Dedifferentiated amniotic fluid mesenchymal stem cell (primary cell): ENCODE data around the gene PTCD2.
"Not testable (repeated sequence)": the region's sequence is repeated elsewhere in the genome, so short reads cannot be mapped to it uniquely, and the experiment has no call there.

ENCODE experiments used
- DNase-seq: peaks from one replicate; pipeline ENCODE4 v3.0.0-alpha.2; 2016; ENCODE audit errors: extremely low spot score

The PTCD2 gene

DNA sequence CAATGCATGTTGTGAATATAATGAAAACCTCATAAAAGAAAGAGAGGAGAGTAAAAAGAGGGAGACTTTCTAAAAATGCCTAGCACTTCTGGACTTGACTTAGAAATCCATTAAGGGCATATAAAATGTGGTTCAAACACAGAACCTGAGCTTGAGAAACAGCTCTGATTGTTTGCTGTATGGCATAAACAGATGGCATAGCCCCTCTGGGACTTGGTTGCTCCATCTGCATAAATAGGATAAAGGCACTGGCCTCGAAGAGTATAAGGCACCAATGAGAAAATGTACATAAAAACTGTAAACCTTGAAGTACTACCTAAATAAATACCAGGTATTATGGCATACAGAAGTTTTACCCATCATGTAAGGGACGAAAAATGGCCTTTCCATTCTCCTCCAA, 23.9 kb upstream of the PTCD2 start:
- no peak for DNase-seq

DNA sequence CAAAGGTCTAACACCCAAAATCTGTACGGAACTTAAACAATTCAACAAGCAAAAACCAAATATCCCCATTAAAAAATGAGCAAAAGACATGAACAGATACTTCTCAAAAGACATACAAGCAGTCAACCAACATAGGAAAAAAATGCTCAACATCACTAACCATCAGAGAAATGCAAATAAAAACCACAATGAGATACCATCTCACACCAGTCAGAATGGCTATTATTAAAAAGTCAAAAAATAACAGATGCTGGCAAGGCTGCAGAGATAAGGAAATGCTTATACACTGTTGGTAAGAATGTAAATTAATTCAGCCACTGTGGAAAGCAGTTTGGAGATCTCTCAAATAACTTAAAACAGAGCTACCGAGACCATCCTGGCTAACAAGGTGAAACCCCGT, 22.0 kb upstream of the PTCD2 start:
- DNase-seq, result not testable (repeated sequence)

DNA sequence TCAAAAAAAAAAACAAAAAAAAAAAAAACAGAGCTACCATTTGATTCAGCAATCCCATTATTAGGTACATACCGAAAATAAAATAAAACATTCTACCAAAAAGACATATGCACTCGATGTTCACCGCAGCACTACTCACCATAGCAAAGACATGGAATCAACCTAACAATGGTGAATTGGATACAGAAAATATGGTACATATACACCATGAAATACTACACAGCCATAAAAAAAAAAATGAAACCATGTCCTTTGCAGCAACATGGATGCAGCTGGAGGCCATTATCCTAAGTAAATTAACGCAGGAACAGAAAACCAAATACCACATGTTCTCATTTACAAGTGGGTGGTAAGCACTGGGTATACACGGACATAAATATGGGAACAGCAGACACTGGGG, 21.5 kb upstream of the PTCD2 start:
- no peak for DNase-seq

DNA sequence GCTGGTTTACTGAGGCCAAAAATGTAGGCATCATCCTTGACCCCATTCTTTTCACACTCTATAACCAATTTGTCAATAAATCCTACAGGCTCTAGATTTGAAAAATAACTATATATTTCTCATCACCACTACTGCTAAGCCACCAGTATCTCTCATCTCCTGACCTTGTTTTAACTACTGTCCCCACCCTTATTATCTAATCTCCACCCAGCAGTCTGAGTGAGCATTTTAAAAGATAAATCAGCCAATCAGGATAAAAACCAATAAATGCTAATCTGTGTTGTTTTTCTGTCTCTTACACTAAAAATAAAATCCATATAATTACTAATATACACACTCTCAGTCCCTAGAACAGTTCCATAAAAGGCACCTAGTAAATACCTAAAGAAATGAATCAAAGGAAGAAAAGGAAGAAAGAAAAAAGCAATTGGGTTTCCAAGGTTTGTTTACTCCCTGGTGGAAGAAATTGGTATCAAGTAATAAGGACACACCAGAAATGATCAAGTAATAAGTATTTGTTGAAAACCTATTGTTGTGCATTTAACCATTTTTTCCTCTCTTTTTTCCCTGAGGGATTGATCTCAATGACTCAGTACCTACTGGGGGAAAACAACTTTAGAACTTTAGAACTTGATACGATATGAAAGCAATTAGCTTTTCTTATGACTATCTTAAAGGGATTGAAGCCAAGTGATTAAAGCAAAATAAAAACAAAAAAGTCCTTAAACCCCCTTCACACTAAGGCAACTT, 19.4 kb upstream of the PTCD2 start:
- no peak for DNase-seq

DNA sequence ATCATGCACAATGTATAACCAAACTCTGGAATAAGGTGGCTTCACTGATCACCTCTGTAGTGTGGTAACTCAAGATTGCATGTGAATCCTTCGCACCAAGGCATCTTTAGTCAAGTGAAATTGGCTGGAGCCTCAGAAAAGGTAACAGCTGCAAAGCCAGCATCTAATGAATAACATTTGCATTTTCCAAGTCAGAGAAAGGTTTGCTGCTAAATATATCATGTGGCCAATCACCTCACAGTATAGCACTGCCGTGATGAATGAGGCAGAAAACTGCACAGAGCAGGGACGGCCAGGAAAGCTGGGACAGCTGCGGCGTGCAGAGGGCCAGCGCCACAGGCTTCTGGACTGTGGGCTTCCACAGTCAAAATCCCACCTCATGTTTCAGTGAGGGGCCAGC, 18.6 kb upstream of the PTCD2 start:
- no peak for DNase-seq

DNA sequence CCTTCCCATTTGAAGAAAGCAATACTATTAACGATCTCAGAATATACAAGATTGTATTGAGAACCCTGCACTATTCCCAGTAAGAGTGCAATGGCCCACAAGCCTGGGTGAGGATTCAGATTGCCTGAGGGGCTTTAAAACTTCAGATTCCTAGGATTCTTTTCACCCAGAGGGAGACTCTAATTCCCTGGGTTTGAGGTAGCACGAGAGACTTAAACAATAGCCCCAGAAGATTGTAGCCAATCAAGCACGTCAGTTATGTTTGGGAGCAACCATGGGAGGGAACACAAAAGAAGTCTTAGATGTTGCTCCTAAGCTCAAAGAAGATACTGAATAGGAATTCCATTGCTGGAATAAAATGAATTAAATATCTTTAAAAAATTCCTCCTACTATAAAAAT, 18.0 kb upstream of the PTCD2 start:
- DNase-seq, result no peak

DNA sequence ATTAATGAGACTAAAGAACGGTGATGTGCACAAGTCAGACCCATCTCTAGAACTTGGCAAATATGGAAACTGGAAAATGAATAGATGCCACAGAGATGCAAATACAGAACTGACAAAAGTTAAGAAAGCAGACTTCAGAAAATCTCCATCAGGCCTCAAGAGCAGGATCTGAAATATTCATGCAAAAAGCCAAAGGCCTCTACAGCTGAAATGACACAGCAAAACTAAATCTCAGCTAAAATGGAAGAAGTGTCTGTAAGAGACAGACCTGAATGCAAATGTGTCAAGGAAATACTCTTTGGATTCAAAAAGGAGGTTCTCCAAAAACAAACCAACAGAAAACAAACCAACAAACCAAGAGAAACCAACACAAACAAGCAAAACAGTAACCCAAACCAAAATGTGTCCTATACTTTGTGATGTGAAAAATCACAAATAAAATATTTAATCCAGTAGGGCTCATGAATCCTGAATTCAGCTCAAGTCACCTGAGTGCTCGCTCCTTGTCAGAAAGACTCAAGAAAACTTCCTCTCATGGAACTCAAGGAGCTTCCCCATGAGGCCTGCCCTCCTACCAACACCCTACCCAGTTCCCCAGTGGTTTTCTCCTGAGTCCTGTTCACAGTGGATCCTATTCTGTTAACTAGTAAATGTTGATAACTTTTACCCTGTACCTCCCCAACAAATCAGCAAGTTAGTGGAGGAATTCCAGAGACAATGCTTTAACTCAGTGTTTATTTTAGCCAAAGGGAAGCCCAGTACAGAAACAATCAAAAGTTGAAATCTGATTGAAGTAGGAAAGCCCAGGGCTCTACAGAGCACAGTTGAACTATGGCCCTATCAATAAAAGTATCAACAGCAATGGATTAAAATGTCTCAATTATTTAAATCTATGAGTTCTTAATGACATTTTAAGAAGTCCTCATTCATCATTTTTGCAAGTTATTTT, 14.7 kb upstream of the PTCD2 start:
- no peak for DNase-seq

DNA sequence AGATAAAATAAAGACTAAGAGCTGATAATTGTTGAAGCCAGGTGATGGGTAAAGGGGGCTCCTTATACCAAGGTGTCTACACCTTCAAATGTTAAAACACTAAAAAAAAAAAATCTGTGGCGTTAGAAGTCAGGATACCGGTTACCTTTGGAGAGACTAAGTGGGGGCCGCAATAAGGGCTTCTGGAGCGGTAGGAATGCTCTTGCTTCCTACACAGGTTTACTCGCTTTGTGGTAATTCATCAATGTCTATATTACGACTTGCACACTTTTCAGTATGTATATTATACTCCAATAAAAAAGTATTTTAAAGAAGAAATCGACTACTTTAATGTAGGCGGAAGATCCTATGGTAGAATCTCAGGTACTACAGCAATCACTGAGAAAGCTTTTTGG, 12.6 kb upstream of the PTCD2 start:
- no peak for DNase-seq

DNA sequence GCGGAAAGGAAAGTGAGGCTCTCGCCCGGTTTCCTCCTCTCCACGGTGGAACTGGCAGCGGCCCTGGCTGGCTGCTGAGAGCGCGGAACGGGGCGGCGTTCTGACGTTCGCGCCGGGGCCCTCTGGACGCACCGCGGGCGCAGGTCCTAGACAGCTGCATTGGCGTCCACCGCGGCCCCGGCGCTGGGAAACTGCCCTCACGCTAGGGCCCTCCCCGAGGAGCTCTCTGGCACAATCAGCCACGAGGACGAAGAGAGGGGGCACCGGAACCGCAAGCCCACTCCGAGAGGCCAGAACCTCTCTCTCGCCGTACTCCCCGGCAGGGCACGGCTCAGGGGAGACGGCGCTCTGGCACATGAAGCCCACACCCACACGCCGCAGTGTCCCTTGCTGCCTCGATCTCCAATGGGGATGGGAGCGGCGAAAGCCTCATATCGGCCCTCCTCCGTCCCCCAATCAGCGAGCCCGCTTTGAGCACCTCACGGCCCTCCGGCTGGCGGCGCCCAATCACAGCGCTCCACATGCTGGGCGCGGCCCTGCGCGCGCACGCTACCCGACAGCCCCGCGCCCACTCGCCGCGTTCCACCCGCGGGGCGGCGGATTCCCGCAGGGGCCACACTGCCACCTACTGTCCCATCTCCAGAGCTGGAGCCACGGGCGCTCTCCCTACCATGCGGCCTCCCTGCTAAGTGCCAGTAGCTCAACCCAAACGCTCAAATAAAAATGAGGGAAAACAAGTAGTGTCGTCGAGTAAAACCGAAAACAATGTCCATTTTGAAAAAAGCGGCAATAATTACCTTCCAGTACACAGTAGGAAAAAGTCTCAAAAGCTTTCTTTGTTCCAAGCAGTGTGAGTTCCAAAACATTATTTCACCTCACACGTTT, 12.0 kb upstream of the PTCD2 start:
- peak; percentile 97 for DNase-seq

DNA sequence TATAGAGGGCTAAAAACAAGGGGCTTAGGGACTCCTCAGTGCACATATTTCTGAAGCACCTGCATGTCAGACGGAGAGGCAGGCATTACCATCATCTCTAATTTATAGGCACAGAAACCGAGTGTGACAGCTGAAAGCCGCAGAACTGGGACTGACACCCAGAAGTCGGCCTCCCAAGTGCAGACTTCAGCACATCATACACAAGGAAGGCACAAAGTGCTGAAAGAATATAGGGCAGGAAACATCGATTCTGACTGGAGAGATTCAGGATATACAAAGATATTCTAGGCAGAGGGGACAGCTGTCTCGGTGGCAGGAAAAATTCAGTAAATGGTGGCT, 11.4 kb upstream of the PTCD2 start:
- DNase-seq, result no peak

DNA sequence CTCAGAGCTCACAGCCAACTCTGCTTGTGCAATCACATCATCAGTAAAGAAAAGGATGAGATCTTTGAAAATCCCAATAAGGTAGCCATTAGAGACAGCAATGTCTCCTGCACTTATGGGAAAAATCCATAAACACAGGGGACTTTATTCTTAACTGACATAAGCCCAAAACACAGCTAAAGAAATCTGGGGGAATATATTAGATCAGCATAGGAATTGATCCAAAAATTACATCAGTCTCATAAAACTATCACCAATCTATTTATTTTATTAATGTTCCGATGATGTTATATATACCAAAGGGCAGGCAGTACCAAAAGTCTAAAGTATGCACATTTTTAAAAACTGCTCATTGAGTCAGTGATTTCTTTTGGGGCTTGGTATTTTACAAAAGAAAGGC, 7.0 kb upstream of the PTCD2 start:
- no peak for DNase-seq

DNA sequence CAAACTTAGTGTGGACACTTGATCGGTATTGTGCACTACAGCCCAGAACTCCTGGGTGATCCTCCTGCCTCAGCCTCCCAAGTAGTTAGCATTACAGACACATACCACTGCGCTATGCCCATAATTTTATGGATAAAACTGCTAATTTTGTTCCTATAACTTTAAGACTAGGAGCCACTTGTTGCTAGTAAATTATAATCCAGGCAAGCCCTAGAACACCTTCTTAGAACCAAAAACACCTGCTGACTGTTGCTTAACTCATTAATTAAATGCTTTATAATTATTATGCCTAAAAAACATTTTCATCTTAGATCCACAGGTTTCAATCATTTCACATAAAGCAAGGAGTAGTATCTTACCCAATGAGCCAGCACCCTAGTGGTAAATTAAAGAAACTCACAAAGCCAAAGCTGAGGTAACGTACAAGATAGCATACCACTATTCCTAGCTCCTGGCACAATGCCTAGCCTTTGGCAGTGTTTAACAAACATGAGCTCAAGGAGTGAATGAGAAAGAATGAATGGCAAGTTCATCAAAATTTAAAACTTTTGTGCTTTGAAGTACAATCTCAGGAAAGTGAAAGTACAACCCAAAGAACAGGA, 5.5 kb upstream of the PTCD2 start:
- DNase-seq, result peak; percentile 31

DNA sequence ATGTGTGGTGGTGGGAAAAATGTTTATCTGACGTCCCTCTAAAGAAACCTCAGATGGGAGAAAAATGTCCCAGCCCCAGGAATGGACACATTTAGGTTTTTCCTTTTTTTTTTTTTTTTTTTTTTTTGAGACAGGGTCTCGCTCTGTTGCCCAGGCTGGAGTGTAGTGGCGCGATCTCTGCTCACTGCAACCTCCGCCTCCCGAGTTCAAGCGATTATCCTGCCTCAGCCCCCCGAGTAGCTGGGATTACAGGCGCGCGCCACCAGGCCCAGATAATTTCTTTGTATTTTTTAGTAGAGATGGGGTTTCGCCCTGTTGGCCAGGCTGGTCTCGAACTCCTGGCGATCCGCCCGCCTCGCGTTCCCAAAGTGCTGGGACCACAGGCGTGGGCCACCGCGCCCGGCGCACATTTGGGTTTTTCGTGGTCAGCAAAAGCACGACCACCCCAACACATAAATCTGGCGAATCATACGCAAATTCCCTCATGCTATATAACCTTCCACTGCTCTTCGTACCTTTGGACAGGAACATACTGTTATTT, 668 bp upstream of the PTCD2 start:
- not testable (repeated sequence) for DNase-seq

DNA sequence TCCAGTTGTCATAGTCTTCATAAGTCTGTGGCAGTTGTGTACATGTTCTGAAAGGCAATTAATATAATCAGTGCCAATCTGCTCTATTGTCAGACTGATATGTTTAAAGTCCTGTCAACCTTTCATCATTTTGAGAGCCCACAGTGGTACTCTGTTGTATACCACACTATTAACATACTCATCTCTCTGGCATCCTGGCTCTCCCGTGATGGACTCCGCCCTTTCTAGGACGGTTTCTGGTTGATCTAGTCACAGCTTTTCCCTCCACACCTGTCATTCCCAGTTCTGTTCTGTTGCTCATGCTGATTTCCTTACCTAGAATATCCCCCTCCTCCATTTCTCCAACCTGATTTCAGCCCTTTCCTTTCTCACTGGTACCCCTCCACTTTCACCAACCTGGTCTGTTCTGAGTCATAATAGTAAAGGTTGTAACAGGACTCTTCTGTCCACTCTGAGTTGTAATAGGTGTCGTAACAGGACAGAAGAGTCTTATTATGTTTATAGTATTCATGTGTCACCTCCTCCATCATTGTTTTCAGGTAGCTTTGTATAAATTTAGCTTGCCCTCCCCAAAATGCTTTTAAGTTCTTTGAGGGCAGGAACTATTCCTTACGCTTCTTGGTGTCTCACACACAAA, 4.1 kb downstream of the PTCD2 start:
- DNase-seq, result no peak

DNA sequence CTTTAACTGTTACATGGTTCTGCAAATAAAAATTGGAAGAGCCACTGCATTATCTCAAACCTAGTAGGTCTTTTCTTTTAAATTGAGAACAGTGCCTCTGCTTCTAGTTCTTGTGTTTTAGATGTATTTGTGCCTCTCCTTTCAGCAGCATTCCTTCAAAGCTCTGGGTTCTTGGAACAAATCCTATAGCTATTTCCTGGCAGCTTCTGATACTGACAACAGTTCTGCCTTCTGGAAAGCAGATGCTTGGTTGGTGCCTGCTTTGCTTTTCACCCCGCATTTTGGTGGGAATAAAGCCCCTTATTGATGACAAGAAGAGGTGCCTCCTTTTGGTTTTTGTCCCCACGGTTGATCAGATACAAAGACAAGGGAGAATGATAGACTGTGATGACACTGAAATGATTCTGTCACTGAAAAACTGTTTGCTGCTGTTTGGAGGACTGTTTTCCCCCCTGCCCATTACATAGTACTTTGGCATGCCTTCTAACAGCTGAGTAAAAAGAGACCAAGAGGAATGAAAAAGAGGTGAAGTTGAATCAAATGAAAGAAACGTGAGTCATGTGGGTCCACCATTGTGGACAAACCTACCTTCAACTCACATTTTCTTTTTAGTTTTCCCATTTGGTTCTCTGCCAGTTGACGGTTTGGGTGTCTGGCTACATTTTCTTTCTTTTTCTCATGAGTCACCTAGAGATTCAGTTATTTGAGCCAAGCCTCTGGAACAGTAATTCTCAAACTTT, 5.6 kb downstream of the PTCD2 start:
- peak; percentile 43 for DNase-seq

DNA sequence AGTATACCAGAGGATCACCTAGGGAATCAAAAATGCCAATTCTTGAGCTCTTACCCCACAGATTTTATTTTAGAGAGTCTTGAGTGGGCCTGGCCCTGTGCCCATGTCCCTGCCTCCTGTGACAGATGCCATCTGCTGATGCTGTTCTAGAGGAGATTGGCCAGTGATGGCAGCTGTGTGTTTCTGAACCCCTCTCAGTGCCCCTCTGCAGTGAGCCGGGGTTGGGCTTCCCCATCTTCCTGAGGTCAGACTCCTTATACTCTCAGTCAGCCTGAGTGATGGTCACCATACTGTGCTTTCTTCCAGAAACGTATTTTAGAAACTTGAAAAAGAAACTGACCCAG, 6.1 kb downstream of the PTCD2 start:
- DNase-seq, result no peak

DNA sequence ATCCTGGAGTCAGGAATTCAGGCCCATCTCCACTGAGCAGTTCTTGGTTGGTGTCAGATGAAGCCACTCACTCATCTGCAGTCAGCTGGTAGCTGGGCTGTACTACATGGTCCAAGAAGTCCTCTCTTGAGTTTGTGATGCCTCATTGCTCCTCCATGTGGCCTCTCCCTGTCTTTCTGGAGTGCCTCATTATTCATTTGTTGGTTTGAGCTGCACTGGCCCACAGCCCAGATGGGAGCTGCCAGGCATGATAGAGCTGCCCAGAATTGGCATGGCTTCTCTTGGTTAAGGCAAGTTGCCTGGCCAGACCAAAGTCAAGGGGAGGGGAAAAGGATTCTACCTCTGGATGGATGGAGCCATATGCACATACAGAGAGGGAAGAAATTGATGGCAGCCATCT, 8.0 kb downstream of the PTCD2 start:
- DNase-seq, result peak; percentile 31

DNA sequence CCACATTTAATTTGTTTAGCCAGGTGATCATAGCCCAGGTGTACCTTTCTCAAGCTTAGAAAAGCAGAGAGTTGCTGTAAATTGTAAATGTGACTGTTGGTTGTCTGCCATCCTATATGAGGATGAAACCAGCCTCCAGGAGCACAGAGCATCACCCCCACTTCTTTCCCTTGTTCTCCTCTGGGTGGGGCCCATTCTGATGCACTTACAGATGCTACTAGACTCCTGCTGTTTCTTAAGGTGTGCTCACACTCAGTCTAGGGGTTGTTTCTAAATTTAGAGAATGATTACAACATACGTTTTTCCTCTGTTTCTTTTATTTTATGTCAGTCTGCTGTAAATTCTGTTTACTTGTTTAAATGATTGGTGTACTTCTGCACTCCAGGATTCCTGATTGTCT, 10.5 kb downstream of the PTCD2 start:
- no peak for DNase-seq

DNA sequence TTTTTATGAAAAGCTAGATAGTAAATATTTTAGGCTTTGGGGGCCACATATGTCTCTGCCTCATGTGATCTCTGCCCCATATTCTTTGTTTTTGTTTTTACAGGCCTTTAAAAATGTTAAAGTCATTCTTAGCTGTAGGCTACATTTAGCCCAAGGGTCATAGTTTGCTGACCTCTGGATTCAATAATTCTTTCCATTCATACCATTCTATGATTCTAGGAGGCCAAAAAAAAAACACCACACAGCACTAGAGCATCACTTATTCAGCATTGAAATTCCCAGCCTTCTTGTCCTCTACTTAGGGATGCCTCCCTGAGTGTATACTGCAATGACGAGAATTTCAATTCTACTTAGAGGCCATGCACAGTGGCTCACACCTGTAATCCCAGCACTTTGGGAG, 17.0 kb downstream of the PTCD2 start:
- no peak for DNase-seq

DNA sequence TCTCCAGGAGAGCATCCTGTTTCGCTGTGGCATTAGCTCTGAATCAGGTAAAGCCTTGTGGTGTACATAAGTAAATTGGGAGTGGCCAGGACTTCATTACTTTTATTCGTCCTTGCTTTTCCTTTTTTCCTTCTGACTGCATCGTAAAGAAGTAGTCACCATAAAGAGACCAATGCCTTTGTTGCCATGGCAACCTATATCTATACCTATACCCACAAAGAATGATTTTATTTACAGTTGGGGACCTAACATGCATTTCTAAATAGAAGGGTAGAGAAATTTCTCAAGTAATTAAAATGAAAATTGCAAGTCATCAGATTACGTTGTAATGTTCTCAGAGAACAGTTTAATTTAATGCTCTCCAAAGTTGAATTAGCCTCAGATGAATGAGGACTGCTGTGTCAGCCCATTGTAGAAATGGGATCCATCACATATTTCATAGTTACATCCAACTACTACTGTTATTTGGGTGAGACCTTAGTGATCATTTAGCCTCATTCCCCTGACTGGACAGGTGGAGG, 18.6 kb downstream of the PTCD2 start:
- DNase-seq, result no peak
